ENCODE measurements around the gene CYLD.

CYLD gene

DNA sequence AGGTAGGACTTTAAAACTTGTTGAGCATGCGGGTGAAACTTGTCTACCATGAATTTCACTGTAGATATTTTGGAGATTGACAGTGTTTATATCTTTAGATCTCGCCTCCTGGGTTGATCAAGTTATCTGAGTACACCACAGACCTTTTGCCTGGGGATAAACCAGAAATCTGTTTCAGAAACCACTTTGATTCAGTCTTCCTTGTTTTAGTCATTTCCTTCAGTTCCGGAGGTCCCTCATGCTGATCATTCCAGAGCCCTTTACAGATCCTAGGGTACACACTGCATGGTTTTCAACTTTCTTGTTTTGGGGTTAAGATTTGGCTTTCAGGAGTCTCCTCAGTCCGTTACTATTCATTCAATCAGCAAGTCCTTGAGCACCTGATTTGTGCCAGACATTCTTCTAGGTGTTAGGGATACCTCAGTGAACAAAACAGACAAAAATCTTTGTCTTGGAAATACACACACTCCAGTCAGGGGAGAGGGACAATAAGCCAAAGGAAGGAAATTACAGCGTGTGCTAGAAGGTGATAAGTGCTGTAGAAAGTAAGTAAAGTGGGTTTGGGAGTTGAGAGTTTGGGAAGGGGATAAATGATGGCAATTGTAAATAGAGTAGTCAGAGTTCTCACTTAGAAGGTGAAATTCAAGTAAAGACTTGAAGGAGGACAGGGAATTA, 36.3 kb upstream of the CYLD start:
- TF ChIP-seq, protein P1, sequence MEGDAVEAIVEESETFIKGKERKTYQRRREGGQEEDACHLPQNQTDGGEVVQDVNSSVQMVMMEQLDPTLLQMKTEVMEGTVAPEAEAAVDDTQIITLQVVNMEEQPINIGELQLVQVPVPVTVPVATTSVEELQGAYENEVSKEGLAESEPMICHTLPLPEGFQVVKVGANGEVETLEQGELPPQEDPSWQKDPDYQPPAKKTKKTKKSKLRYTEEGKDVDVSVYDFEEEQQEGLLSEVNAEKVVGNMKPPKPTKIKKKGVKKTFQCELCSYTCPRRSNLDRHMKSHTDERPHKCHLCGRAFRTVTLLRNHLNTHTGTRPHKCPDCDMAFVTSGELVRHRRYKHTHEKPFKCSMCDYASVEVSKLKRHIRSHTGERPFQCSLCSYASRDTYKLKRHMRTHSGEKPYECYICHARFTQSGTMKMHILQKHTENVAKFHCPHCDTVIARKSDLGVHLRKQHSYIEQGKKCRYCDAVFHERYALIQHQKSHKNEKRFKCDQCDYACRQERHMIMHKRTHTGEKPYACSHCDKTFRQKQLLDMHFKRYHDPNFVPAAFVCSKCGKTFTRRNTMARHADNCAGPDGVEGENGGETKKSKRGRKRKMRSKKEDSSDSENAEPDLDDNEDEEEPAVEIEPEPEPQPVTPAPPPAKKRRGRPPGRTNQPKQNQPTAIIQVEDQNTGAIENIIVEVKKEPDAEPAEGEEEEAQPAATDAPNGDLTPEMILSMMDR (IDR thresholded peaks at IDR 0.05; ENCODE audit: extremely low read depth, missing control alignments): no peak
- no peak for DNase-seq (ENCODE audit: low spot score)

DNA sequence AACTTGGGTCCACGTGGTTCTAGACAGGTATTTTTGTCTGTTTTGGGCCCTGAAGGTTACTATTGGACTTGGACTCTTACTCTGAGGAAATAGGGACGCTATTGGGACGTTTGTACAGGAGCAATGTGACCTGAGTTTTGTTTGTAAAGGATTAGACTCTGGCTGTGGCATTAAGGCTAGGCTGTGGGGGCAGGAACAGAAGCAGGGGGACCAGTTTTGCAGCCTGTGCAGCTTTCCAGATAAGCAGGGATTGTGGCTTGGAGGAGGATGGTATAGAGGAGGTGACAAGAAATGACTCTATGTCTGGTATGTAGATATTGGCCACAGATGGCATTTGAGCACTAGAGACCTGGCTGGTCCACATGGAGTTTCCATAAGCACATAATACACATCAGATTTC, 35.6 kb upstream of the CYLD start:
- DNase-seq (ENCODE audit: low spot score): no peak
- TF ChIP-seq, protein P1 (IDR thresholded peaks at IDR 0.05; ENCODE audit: extremely low read depth, missing control alignments): no peak

GRCh38 chr16:50708373-50709060, 33.4 kb upstream of the CYLD start:
- TF ChIP-seq, protein P1 (IDR thresholded peaks at IDR 0.05; ENCODE audit: extremely low read depth, missing control alignments): no peak
- no peak for DNase-seq (ENCODE audit: low spot score)

DNA sequence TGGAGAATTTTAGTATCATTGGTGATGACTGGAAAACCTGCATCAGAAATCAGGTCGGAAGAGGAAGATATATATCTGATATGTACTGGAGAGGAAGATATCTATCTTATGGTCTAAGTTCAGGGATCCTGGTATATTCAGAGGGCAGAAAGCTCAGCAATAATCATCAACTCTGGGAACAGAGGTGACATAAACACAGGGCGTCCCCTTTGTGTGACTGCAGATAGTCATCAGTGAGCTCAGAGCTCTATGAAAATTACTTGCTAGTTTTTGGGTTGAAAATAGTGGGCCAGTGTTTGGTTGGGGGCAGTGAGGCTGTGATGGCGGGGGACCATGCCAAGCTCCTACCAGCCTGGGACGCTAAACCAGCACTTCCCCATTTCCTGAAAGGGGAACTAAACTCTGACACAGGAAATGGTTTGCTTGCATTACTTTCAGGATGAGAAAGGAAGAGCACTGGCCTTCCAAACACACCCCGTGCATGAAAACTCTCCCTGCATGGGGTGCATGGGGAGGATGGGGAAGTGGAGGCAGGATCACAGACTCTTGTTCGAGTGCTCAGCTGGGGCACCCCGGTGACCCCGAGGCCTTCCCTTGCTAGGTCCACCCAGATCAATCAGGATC, 32.7 kb upstream of the CYLD start:
- peak; percentile 45 for DNase-seq (ENCODE audit: low spot score)
- TF ChIP-seq, protein P1 (IDR thresholded peaks at IDR 0.05; ENCODE audit: extremely low read depth, missing control alignments): no peak

DNA sequence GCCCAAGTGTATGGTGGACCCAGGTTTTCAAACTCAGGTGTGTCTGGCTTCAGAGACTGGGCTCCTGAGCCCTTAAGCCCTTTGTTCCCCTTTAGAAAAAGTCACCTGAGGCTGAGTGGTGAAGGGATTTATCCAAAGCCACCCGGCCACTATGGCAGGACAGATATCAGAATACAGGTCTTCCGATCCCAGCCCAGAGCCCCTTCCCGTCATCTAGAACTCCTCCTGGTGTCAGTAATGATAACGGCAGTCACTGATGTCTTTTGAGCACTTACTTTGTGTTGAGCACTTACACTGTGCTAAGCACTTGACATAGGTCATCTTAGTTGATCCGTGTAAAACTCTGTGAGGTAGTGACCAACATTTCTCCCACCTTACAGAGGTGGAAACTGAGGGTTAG, 31.9 kb upstream of the CYLD start:
- no peak for DNase-seq (ENCODE audit: low spot score)
- TF ChIP-seq, protein P1 (IDR thresholded peaks at IDR 0.05; ENCODE audit: extremely low read depth, missing control alignments): no peak

GRCh38 chr16:50711040-50711439, 30.8 kb upstream of the CYLD start:
- no peak for DNase-seq (ENCODE audit: low spot score)
- TF ChIP-seq, protein P1 (IDR thresholded peaks at IDR 0.05; ENCODE audit: extremely low read depth, missing control alignments): no peak
